Activated T-helper 2 cell treated with anti-CD3 and anti-CD28 coated beads, Interferon-gamma antibody, Interleukin-2, Interleukin-4, amounts not matched to agents 10 μg/mL and 5 μg/mL and 100 μg/mL, durations not matched to agents 14 hours and 24 hours and 36 hours (primary cell): ENCODE results near the gene WDR44. TPM values are rescaled to one million over a fixed set of nuclear protein-coding genes. Genes with fewer than 3 reads are reported as not detected.

ENCODE experiments used
- DNase-seq: peaks from one replicate; pipeline ENCODE4 v3.0.0; 2021; ENCODE audit warnings: low spot score
- H3K27ac Mint-ChIP-seq: one replicate; pipeline ENCODE4 v1.8.0; 2021; ENCODE audit warnings: mixed read lengths
- H3K27me3 Mint-ChIP-seq: one replicate; pipeline ENCODE4 v1.8.0; 2021; ENCODE audit warnings: low read depth, mixed read lengths
- H3K36me3 Mint-ChIP-seq: one replicate; pipeline ENCODE4 v1.8.0; 2021; ENCODE audit warnings: low read depth, mixed read lengths
- H3K4me1 Mint-ChIP-seq: one replicate; pipeline ENCODE4 v1.8.0; 2021; ENCODE audit warnings: low read depth, mixed read lengths
- H3K4me3 Mint-ChIP-seq: one replicate; pipeline ENCODE4 v1.8.0; 2021; ENCODE audit warnings: low read depth, mild to moderate bottlenecking, moderate library complexity, mixed read lengths
- H3K9me3 Mint-ChIP-seq: one replicate; pipeline ENCODE4 v1.8.0; 2021; ENCODE audit warnings: mixed read lengths
- intact Hi-C: fragments of 100-400 bp; cut with micrococcal nuclease; formaldehyde crosslinking; loops from one replicate; pipeline ENCODE4 v1.15.1; 2023
- total RNA-seq: library from RNA; stranded (reverse); gene quantifications from 2 replicates; pipeline ENCODE4 v1.2.3, GENCODE V29; 2022

WDR44 gene
- total RNA-seq, 1 donor from 2014 or later = 10.0 TPM

GRCh38 chrX:118495061-118495921, 149.4 kb downstream of the WDR44 start, which contains the start of gene DOCK11:
Gene DOCK11, plus strand, starts transcription at chrX:118495815. Its CDS starts 157 bp downstream, at chrX:118495972.
- no peaks in the 10 kb centered on the region for H3K9me3 Mint-ChIP-seq
- DNase-seq = peak; percentile 77
- H3K36me3 Mint-ChIP-seq = peaks cover 2% of the 10 kb centered on the region
- H3K27me3 Mint-ChIP-seq = no peaks in the 10 kb centered on the region
- intact Hi-C loops = loop anchor here (1.0 to 5.0 kb wide), 4 partner anchors 33 to 149 kb away; partner anchors contain the start of gene WDR44
- H3K4me1 Mint-ChIP-seq = peaks cover 26% of the 10 kb centered on the region
- peak within 1 kb of the TSS; percentile 97 for H3K27ac Mint-ChIP-seq
- peak within 1 kb of the TSS; percentile 97 for H3K4me3 Mint-ChIP-seq

- intact Hi-C loops = loop anchor here (1.0 to 5.0 kb wide), 5 partner anchors 32 to 150 kb away; partner anchors contain the start of gene WDR44
- DNase-seq = peak; percentile 75
- peaks cover 2% of the 10 kb centered on the region for H3K36me3 Mint-ChIP-seq
- H3K4me1 Mint-ChIP-seq = peaks cover 26% of the 10 kb centered on the region
- H3K27ac Mint-ChIP-seq = peak overlapping the region; percentile 97
- peak overlapping the region; percentile 97 for H3K4me3 Mint-ChIP-seq
- H3K27me3 Mint-ChIP-seq = no peaks in the 10 kb centered on the region
- no peaks in the 10 kb centered on the region for H3K9me3 Mint-ChIP-seq
Measured at GRCh38 chrX:118495958-118496762, 150.3 kb downstream of the WDR44 start.

GRCh38 chrX:118496763-118497079, 150.8 kb downstream of the WDR44 start:
- Mint-ChIP-seq H3K9me3 (no peaks in the 10 kb centered on the region), H3K4me1 (peaks cover 26% of the 10 kb centered on the region), H3K27me3 (no peaks in the 10 kb centered on the region), H3K36me3 (peaks cover 2% of the 10 kb centered on the region), H3K4me3 (peak overlapping the region; percentile 97), H3K27ac (peak overlapping the region; percentile 97)
- intact Hi-C loops = loop anchor here (2.0 to 5.0 kb wide), 2 partner anchors 40 to 106 kb away; no protein-coding TSS in a partner anchor
- no peak for DNase-seq

GRCh38 chrX:118497180-118497818, 151.4 kb downstream of the WDR44 start:
- H3K27ac Mint-ChIP-seq = peak overlapping the region; percentile 97
- DNase-seq = peak; percentile 9
- no peaks in the 10 kb centered on the region for H3K27me3 Mint-ChIP-seq
- peaks cover 31% of the 10 kb centered on the region for H3K4me1 Mint-ChIP-seq
- intact Hi-C loops = loop anchor here (2.0 to 5.0 kb wide), 2 partner anchors 40 to 105 kb away; no protein-coding TSS in a partner anchor
- peaks cover 6% of the 10 kb centered on the region for H3K36me3 Mint-ChIP-seq
- H3K9me3 Mint-ChIP-seq = no peaks in the 10 kb centered on the region
- peak overlapping the region; percentile 97 for H3K4me3 Mint-ChIP-seq

- Mint-ChIP-seq H3K27me3 (no peaks in the 10 kb centered on the region), H3K36me3 (peaks cover 11% of the 10 kb centered on the region), H3K4me3 (peak overlapping the region; percentile 97), H3K27ac (no peak overlapping the region), H3K4me1 (peaks cover 38% of the 10 kb centered on the region), H3K9me3 (no peaks in the 10 kb centered on the region)
- no peak for DNase-seq
- intact Hi-C loops = loop anchor here (5.0 kb wide), 1 partner anchor 104 kb away; no protein-coding TSS in a partner anchor
Measured at GRCh38 chrX:118498351-118498750, 152.4 kb downstream of the WDR44 start.

- H3K9me3 Mint-ChIP-seq = no peaks in the 10 kb centered on the region
- H3K4me1 Mint-ChIP-seq = peaks cover 42% of the 10 kb centered on the region
- intact Hi-C loops = loop anchor here (5.0 kb wide), 1 partner anchor 104 kb away; no protein-coding TSS in a partner anchor
- DNase-seq = no peak
- H3K27ac Mint-ChIP-seq = no peak overlapping the region
- H3K4me3 Mint-ChIP-seq = no peak overlapping the region
- H3K27me3 Mint-ChIP-seq = no peaks in the 10 kb centered on the region
- H3K36me3 Mint-ChIP-seq = peaks cover 14% of the 10 kb centered on the region
Measured at GRCh38 chrX:118498755-118499154, 152.8 kb downstream of the WDR44 start.

GRCh38 chrX:118499295-118499694, 153.4 kb downstream of the WDR44 start:
- H3K27ac Mint-ChIP-seq = no peak overlapping the region
- DNase-seq = no peak
- intact Hi-C loops = loop anchor here (5.0 kb wide), 1 partner anchor 103 kb away; no protein-coding TSS in a partner anchor
- H3K4me1 Mint-ChIP-seq = peaks cover 44% of the 10 kb centered on the region
- peaks cover 14% of the 10 kb centered on the region for H3K36me3 Mint-ChIP-seq
- no peak overlapping the region for H3K4me3 Mint-ChIP-seq
- H3K27me3 Mint-ChIP-seq = no peaks in the 10 kb centered on the region
- H3K9me3 Mint-ChIP-seq = no peaks in the 10 kb centered on the region

Other genes with a start within 250 kb of the WDR44 start
- gene KLHL13, start 229.3 kb upstream of the WDR44 start, total RNA-seq = 0.05 and 0.32 TPM in 2 replicates
- gene DOCK11, start 149.7 kb downstream of the WDR44 start, total RNA-seq = 29.9 and 31.8 TPM in 2 replicates